Liver (tissue), 3 donors: ENCODE data around the gene KCNMA1.

Experiments used
- GABPA ChIP-seq, 2 donors: IDR thresholded peaks in 1 of 2; conservative IDR thresholded peaks in 1 of 2; 2 replicates each; pipeline ENCODE4 v1.6.1; 2016; ENCODE audit warnings: antibody characterized with exemption in 2 of 2, mild to moderate bottlenecking in 1 of 2, moderate library complexity in 1 of 2
- HNF4G ChIP-seq: IDR thresholded peaks from 2 replicates; pipeline ENCODE4 v1.6.1; 2016; ENCODE audit warnings: antibody characterized with exemption
- RAD21 ChIP-seq, 2 donors: IDR thresholded peaks; 2 replicates each; pipeline ENCODE4 v1.6.1; 2016; ENCODE audit warnings: antibody characterized with exemption in 2 of 2, mild to moderate bottlenecking in 2 of 2
- RXRA ChIP-seq, 2 donors: IDR thresholded peaks; 2 replicates each; pipeline ENCODE4 v1.6.1; 2017 to 2018; ENCODE audit warnings: antibody characterized with exemption in 2 of 2, mild to moderate bottlenecking in 1 of 2
- TAF1 ChIP-seq: conservative IDR thresholded peaks from 2 replicates; pipeline ENCODE4 v1.6.1; 2016; ENCODE audit warnings: antibody characterized with exemption, mild to moderate bottlenecking
- YY1 ChIP-seq: IDR thresholded peaks from 2 replicates; pipeline ENCODE4 v1.6.1; 2016; ENCODE audit warnings: antibody characterized with exemption, mild to moderate bottlenecking
- TF ChIP-seq, protein P1 (sequence below): IDR thresholded peaks from 2 replicates; pipeline ENCODE4 v1.6.1; 2016; ENCODE audit warnings: antibody characterized with exemption
- TF ChIP-seq, protein P2 (sequence below): fragments of 150-350 bp; IDR thresholded peaks from 2 replicates; pipeline ENCODE4 v1.5.1; 2017; ENCODE audit warnings: improper control_type of control experiment, low read depth, low read length; ENCODE audit not compliant: missing input control
- TF ChIP-seq, protein P3 (sequence below): IDR thresholded peaks from 2 replicates; pipeline ENCODE4 v1.6.1; 2016; ENCODE audit warnings: antibody characterized with exemption
- TF ChIP-seq, protein P4 (sequence below): IDR thresholded peaks from 2 replicates; pipeline ENCODE4 v1.6.1; 2016; ENCODE audit warnings: antibody characterized with exemption
- TF ChIP-seq, protein P5 (sequence below): IDR thresholded peaks from 2 replicates; pipeline ENCODE4 v1.6.1; 2016; ENCODE audit warnings: antibody characterized with exemption, mild to moderate bottlenecking
- donor health status: healthy.
- donor health status: healthy.

DNA sequence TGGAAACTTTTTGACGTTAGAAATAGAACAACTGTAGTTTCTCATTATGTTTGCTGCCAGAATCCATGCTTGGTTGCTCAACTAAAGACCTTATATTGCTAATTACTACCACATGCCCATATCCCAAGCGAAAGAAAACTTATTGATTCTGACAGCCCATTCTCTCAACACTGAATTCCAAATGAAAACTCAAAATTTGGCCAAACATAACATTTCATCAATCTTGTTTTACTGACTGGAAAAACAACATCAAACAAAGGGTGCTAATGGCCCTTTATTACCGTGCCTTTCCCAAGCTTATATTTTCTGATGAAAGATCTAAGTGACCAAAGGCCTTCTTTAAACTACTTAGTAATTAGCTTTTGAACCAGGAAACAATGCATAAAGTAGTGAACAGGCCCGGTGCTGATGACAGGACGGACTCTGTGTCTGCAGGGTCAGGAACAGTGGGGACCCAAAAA is 531.8 kb downstream of the KCNMA1 start:
- TF ChIP-seq, protein P1, sequence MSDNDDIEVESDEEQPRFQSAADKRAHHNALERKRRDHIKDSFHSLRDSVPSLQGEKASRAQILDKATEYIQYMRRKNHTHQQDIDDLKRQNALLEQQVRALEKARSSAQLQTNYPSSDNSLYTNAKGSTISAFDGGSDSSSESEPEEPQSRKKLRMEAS, result no peak
- TF ChIP-seq, protein P2, sequence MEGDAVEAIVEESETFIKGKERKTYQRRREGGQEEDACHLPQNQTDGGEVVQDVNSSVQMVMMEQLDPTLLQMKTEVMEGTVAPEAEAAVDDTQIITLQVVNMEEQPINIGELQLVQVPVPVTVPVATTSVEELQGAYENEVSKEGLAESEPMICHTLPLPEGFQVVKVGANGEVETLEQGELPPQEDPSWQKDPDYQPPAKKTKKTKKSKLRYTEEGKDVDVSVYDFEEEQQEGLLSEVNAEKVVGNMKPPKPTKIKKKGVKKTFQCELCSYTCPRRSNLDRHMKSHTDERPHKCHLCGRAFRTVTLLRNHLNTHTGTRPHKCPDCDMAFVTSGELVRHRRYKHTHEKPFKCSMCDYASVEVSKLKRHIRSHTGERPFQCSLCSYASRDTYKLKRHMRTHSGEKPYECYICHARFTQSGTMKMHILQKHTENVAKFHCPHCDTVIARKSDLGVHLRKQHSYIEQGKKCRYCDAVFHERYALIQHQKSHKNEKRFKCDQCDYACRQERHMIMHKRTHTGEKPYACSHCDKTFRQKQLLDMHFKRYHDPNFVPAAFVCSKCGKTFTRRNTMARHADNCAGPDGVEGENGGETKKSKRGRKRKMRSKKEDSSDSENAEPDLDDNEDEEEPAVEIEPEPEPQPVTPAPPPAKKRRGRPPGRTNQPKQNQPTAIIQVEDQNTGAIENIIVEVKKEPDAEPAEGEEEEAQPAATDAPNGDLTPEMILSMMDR, result no peak
- TF ChIP-seq RAD21 (IDR thresholded peaks at IDR 0.05), result no peak
- TF ChIP-seq HNF4G, result no peak
- no peak for TF ChIP-seq RXRA (IDR thresholded peaks at IDR 0.05)
- TF ChIP-seq, protein P3, sequence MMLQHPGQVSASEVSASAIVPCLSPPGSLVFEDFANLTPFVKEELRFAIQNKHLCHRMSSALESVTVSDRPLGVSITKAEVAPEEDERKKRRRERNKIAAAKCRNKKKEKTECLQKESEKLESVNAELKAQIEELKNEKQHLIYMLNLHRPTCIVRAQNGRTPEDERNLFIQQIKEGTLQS, result no peak
- no peak for TF ChIP-seq YY1
- TF ChIP-seq, protein P4, sequence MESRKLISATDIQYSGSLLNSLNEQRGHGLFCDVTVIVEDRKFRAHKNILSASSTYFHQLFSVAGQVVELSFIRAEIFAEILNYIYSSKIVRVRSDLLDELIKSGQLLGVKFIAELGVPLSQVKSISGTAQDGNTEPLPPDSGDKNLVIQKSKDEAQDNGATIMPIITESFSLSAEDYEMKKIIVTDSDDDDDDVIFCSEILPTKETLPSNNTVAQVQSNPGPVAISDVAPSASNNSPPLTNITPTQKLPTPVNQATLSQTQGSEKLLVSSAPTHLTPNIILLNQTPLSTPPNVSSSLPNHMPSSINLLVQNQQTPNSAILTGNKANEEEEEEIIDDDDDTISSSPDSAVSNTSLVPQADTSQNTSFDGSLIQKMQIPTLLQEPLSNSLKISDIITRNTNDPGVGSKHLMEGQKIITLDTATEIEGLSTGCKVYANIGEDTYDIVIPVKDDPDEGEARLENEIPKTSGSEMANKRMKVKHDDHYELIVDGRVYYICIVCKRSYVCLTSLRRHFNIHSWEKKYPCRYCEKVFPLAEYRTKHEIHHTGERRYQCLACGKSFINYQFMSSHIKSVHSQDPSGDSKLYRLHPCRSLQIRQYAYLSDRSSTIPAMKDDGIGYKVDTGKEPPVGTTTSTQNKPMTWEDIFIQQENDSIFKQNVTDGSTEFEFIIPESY, result no peak
- TF ChIP-seq, protein P5, sequence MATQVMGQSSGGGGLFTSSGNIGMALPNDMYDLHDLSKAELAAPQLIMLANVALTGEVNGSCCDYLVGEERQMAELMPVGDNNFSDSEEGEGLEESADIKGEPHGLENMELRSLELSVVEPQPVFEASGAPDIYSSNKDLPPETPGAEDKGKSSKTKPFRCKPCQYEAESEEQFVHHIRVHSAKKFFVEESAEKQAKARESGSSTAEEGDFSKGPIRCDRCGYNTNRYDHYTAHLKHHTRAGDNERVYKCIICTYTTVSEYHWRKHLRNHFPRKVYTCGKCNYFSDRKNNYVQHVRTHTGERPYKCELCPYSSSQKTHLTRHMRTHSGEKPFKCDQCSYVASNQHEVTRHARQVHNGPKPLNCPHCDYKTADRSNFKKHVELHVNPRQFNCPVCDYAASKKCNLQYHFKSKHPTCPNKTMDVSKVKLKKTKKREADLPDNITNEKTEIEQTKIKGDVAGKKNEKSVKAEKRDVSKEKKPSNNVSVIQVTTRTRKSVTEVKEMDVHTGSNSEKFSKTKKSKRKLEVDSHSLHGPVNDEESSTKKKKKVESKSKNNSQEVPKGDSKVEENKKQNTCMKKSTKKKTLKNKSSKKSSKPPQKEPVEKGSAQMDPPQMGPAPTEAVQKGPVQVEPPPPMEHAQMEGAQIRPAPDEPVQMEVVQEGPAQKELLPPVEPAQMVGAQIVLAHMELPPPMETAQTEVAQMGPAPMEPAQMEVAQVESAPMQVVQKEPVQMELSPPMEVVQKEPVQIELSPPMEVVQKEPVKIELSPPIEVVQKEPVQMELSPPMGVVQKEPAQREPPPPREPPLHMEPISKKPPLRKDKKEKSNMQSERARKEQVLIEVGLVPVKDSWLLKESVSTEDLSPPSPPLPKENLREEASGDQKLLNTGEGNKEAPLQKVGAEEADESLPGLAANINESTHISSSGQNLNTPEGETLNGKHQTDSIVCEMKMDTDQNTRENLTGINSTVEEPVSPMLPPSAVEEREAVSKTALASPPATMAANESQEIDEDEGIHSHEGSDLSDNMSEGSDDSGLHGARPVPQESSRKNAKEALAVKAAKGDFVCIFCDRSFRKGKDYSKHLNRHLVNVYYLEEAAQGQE, result no peak
- no peak for TF ChIP-seq GABPA (IDR thresholded peaks at IDR 0.05 in 1 of 2, conservative IDR thresholded peaks at IDR 0.05 in 1 of 2)
- no peak for TF ChIP-seq TAF1
